GM19193 (cell line): Measurements from ENCODE around the gene SRGAP3.

Experiments used
- POLR2A ChIP-seq: IDR thresholded peaks from 4 replicates; pipeline ENCODE4 v1.6.1; 2011; ENCODE audit not compliant: insufficient read depth, insufficient read length; ENCODE audit errors: extremely low read depth

Gene SRGAP3

DNA sequence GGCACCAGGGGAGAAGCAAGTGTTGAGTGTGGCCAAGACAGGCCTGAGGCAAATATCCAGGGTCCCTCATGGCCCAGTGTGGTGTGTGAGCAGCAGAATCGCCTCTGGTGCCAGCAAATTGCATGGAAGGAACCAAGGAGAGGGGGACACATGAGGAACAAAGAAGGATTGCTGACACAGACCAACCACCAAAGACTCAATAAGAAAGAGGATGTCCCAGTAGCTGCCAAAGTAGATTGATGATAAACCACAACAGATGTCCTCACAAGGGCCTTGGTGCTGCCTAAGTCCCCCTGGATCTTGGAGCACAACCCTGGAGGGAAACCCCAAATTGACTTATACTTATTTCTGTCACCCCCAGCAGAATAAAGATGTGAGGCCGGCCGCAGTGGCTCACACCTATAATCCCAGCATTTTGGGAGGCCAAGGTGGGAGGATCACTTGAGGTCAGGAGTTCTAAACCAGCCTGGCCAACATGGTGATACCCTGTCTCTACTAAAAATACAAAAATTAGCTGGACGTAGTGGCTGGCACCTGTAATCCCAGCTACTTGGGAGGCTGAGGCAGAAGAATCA is 10.6 kb downstream of the SRGAP3 start:
- TF ChIP-seq POLR2A = no peak

DNA sequence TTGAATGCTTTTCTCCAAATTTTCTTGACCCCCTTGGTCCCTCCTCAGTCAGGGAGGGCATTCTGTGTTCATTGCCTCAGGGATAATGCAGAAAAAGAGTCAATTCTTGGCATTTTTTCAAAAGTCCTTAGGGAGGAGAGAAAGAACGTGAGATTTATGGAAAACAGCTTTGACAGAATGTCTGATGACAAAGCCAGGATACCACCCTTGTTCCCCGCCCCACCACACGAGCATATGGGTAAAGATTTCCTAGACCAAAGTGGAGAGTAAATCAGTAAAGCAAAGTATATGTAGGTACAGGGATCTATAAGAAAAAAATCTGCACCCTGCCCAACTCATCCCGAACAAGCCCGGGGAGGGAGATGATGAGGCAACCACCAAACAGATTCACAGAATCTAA is 11.2 kb downstream of the SRGAP3 start:
- TF ChIP-seq POLR2A = no peak

DNA sequence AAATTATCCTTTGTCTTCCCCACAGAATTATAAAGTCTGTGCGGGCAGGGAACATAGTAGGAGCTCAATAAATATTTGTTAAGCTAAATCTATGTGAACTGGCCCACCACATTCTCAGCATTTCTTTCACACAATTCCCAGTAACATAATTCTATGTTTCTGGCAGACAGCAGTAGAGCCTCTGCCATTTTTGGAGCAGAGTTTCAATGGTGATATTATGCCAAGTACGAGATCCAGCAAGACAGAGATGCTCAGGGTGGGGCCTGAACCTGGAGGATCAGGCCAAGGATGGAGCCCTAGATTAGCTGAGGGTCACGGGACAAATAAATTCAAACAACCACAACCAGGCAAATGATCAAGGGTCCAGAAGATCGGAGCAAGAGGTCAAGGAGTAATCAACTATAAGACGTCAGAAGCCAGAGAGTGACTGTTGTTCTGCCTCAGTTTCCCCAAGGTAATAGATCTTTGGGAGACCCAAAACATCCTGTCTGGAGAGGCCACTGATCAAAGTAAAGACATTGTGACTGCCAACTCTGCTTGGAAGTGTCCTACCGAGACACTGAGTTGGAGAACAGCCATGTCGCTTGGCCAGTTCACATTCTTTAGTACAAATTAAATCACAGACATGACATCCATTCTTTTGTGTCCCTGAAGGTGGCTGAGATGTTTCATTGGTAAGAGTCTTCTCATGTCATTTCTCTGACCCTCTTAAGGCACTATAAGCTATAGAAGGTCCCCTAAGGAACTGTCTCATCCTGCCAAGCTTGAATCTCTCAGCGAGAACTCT is 15.4 kb downstream of the SRGAP3 start:
- no peak for TF ChIP-seq POLR2A

DNA sequence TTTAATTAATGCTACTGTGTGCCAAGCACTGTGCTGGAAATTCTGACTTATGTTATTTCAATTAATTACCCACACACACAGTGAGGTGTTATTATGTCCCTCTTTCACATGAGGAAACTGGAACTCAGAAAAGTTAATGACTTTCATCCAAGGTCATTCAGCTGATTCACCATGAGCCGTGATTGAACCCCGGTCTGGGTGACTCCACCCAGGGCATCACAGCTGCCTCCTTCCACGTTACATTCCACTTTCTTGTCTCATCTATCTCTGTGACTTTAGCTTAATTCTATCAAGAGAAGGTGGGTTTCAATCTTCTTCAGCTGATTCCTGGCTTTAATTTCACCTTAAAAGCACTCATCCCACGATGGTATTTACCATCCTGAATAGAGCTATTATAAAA is 16.3 kb downstream of the SRGAP3 start:
- no peak for TF ChIP-seq POLR2A

DNA sequence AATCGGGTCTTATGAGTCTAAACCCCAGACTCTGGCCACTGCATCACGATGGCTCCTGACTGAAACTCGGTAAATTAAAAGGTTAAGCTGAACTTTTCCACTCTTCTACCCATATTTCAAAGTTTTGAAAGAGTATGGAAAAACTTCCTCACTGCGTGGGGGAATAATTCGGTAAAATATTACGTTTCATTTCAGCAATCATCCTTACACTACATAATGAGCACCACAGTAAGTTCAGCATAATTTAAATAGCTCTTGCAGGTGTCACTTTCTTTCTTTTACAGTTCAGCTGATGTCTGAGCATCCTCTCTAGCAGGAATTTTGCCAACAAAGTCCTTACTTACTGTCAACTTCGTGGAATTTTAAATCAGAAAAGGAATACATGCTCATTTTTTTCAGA is 17.5 kb downstream of the SRGAP3 start:
- no peak for TF ChIP-seq POLR2A

DNA sequence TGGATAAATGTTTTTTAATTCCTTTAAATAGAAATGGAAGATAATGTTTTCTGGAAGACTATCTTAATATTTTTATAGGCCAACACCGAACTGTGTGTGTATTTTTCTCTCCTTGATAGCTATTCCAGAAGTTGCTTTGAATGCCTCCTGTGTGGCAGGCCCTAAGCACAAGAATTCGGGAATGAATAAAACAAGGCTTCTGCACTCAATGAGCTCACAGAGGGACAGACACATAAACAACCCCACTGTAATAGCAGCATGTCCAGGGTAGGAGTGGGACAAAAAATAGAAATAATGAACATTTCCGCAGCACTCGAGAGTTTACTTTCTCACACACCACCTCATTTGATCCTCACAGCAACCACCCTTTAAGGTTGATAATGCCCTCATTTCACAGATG is 18.0 kb downstream of the SRGAP3 start:
- no peak for TF ChIP-seq POLR2A

DNA sequence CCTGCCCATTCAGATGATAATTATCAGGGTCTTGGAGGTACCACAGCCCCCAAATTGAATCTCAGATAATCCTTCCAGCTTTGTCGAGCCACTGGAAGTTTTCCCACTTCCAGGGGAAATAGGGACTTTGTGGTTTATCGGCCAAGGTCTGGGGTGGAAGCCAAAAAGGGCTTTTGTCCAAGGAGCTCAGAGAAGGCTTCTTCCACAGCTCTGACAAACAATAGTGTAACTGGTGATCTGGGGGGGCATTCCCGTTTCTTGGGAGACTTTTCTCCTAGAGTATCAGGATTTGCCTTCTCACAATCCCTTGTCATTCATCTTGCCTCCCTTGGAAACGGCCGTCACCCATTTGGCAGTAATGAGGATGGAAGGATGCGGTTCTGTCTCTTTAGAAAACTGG is 18.4 kb downstream of the SRGAP3 start:
- TF ChIP-seq POLR2A = no peak

DNA sequence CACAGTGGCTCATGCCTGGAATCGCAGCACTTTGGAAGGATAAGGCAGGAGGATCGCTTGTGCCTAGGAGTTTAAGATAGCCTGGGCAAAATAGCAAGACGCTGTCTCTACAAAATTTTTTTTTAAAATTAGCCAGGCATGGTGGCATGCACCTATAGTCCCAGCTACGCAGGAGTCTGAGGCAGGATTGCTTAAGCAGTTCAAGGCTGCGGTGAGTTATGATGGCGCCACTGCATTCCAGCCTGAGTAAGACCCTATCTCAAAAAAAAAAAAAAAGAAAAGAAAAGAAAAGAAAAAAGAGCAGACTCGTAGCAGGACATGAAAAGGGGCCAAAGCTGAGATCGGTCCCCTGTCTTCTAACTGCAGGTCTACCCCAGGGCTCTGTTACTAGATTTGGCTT is 18.9 kb downstream of the SRGAP3 start:
- TF ChIP-seq POLR2A = no peak

DNA sequence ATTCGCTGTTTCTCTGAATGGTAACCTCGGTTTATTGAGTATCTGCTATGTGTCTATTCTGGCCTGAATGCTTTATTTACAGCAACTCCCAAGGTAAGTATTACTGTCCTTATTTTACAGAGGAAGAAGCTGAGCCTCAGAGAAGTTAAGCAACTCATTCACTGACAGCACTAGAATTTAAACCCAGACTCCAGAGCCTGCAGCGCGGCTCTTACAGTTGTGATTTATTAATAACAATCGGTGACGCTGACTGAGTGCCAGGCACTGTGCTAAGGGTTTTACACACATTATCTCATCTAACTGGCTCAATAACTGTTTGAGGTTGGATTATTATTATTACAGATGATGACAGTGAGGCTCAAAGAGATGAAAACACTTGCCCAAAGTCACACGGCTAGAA is 19.6 kb downstream of the SRGAP3 start:
- no peak for TF ChIP-seq POLR2A

DNA sequence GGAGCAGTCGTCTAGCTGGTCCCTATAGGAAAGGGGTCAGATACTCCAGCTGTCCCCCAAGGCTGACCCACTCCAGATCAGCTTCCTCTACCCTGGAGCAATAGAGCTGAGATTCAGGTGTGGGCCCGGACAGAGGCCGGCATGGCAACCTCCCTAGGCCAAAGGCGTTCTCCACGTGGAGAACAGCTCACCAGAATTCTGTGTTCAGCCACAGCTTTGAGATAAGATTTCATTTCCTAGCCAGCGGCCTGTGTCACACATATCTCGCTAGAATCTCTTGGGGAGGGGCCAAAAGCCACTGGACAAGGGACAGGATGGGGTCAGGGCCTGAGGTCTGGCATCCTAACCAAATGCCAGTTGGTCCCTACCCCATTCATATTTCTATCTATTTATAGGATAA is 20.1 kb downstream of the SRGAP3 start:
- TF ChIP-seq POLR2A = no peak

DNA sequence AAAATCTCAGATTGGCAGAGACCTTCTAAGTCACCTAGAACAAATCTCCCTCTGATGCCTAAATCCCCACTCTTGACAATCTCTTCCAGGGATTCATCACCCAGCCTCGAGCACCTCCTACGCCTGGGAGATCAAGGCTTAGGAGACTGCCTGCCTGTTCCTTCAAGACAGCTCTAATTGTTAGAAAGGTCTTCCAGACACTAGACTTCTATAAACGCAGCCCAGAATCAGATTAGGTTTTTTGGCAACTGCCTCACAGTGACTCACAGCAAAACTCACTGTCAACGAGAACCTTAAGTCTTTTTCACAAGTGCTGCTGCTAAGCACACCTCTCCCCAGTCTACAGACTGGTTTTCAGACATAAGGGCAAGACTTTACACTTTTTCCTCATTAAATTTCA is 23.1 kb downstream of the SRGAP3 start:
- no peak for TF ChIP-seq POLR2A

DNA sequence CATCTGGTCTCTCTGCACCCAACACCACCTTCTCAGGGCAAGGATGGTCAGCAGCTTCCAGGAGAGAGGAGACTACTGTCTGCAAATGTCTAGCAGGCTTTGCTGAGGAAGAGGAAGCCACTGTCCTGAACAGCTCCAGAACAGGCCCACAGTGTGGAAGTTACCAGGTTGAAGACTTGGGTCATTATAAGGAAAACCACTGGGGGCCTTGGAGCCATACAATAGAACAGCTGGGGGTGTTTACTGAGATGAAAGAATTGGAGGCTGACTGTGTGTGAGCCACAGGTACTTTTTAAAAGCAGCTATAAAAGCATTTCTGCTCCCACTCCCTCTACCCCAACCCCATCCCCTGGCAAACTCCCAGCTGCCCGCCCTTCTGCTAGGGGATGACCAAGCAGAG is 24.2 kb downstream of the SRGAP3 start:
- no peak for TF ChIP-seq POLR2A

DNA sequence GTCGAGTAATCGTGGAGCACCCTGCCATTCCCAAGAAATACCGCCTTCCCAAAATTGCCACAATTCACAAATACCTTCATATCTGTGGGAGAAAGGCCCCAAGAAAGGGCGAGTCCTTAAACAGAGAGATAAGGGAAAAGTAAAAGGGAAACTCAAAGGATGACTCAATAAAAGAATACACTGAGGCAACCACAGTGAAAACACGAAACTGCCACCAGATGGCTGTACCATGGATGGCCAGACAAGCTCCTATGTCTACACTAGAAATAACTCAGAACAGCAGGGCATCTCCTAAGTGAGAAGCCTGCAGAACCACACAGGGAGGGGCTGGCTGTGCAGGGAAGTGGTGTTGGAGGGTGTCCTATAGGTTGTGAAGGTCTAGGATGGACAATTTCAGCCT is 25.0 kb downstream of the SRGAP3 start:
- no peak for TF ChIP-seq POLR2A

DNA sequence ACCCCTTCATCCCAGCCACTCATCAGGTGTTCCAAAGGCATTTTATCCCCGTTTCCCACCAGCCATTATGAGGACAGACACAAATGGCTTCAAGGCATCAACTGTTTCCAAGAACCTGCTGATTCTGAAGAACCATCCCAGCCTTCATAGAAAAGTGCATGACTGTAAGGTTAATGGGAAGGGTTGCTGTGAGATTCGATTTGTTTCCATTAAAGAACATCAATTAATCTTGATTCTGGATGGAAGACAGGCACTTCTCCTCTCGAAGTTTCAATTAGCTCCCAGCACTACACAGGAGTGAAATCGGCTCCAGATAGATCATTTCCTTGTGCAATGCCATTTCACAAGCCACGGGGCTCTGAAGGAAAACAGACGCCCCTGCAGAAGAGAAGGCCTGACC is 25.8 kb downstream of the SRGAP3 start:
- TF ChIP-seq POLR2A = no peak

DNA sequence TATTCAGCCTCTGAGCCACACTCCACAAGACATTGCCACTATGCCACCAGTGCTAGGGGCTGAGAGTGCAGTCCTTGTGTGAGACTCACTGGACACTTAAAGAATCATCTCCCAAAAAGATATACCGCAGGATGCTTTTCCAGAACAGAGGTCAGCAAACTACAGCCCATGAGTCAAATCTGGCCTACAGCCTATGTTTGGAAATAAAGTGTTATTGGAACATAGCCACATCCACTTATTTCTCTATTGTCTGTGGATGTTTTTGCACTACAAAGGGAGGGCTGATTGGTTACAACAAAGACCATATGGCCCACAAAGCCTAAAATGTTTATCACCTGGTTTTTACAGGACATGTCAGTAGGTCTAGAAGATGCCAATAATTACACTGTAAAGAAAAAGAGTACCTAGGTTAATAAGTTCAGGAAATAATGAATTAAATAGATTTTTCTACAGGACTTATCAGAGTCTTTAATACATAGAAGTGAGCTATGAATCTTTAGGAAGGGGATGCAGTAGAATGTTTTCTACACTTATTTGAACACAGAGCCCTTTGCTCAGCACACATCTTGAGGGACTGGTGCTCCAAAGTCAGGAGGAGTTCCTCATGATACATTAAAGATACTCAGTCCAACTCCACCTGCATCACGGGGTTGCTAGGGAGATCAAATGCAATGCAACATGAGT is 26.3 kb downstream of the SRGAP3 start:
- TF ChIP-seq POLR2A = no peak

DNA sequence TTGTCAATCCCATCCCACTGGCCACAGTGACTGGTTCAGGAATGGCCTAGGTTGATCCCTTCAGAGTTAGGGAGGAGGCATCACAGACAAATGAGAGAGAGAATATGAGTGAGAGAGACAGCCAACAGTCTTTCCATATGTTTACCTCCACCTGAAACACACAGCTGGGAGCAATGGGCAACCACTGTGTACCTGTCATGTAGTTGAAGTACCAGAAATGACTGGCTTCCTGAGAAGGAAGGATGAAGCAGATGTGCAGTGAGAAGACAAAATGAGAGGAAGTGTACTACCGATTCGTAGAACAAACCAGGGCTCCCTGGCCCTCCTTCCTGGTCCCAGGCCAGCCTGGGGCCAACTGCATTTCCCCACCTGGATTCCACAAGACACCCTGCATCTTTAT is 27.4 kb downstream of the SRGAP3 start:
- TF ChIP-seq POLR2A = no peak

DNA sequence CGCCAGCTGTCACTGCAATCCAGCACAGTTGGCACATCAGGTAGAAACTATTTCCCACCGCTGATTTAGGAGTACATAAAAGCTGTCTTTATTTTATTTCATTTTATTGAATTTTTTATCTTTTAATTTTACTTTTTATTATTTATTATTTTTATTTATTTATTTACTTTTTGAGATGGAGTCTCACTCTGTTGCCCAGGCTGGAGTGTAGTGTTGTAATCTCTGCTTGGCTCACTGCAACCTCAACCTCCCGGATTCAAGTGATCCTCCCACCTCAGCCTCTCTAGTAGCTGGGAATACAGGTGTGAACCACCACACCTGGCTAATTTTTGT is 31.0 kb downstream of the SRGAP3 start:
- no peak for TF ChIP-seq POLR2A

DNA sequence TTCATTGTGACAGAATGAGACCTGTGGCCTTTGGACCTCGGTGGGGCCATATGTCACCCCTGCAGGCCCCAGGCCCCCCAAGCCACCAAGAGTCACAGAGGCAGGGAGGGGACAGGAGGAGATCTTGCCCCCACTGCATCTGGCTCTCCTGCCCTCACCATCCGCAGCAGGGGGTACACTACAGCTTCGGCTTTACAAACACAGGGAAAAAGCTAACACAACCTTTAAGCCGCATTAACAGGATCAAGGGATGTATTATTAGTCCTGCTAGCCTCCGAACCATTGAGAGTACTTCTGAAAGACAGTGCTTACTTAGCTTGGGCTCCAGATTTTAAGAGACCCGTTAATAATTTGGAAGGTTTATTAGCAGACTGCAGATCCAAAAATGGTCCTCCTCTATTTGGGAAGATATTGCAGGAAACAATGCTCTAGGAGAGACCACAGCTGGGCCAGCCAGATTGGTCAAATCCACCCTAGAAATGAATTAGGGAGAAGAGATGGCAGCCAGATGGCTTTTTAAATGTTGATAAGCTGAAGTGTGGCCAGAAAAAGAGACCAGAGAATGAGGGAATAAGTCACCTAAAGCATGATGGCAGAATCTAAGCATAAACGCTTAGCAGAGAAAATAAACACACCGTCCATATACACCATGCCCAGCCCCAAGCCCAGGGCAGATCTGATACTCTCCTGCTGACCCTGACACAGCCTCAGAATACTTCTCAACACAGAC is 31.5 kb downstream of the SRGAP3 start:
- TF ChIP-seq POLR2A = no peak
